Measurements from ENCODE around the gene SOCS3.

The SOCS3 gene

GRCh38 chr17:78330570-78331224, 29.2 kb downstream of the SOCS3 start:
- no peak for DNase-seq (ENCODE audit: low read depth, low spot score)

GRCh38 chr17:78329263-78330059, 30.4 kb downstream of the SOCS3 start:
- no peak for DNase-seq (ENCODE audit: low read depth, low spot score)

GRCh38 chr17:78327880-78328279, 32.0 kb downstream of the SOCS3 start:
- DNase-seq (ENCODE audit: low read depth, low spot score) = no peak

- no peak for DNase-seq (ENCODE audit: low read depth, low spot score)
These were observed 34.7 kb downstream of the SOCS3 start for GRCh38 chr17:78325076-78325687.

- DNase-seq (ENCODE audit: low read depth, low spot score) = no peak
These were observed 35.3 kb downstream of the SOCS3 start for GRCh38 chr17:78324391-78325075.

GRCh38 chr17:78323826-78324390, 36.0 kb downstream of the SOCS3 start:
- DNase-seq (ENCODE audit: low read depth, low spot score) = no peak

- DNase-seq (ENCODE audit: low read depth, low spot score) = no peak
These were observed 36.9 kb downstream of the SOCS3 start for GRCh38 chr17:78322858-78323455.

- DNase-seq (ENCODE audit: low read depth, low spot score) = no peak
These were observed 37.5 kb downstream of the SOCS3 start for GRCh38 chr17:78322327-78322857.

- DNase-seq (ENCODE audit: low read depth, low spot score) = no peak
These were observed 41.0 kb downstream of the SOCS3 start for GRCh38 chr17:78318843-78319242.

- DNase-seq (ENCODE audit: low read depth, low spot score) = no peak
These were observed 41.5 kb downstream of the SOCS3 start for GRCh38 chr17:78318407-78318806.

- no peak for DNase-seq (ENCODE audit: low read depth, low spot score)
These were observed 42.0 kb downstream of the SOCS3 start for GRCh38 chr17:78317794-78318400.

GRCh38 chr17:78316867-78317789, 42.7 kb downstream of the SOCS3 start:
- DNase-seq (ENCODE audit: low read depth, low spot score) = no peak

GRCh38 chr17:78316115-78316866, 43.6 kb downstream of the SOCS3 start:
- DNase-seq (ENCODE audit: low read depth, low spot score) = no peak

GRCh38 chr17:78315355-78316114, 44.3 kb downstream of the SOCS3 start:
- no peak for DNase-seq (ENCODE audit: low read depth, low spot score)

GRCh38 chr17:78314683-78315354, 45.1 kb downstream of the SOCS3 start:
- no peak for DNase-seq (ENCODE audit: low read depth, low spot score)

GRCh38 chr17:78313735-78314648, 45.9 kb downstream of the SOCS3 start:
- no peak for DNase-seq (ENCODE audit: low read depth, low spot score)

All from iPS DF 19.7 (cell line).